Measurements from ENCODE around the gene LRGUK.
A peak's percentile ranks its signal among the peaks of the same experiment; 100 is the strongest.
"Not testable (repeated sequence)": the region's sequence is repeated elsewhere in the genome, so short reads cannot be mapped to it uniquely, and the experiment has no call there.

LRGUK gene

DNA sequence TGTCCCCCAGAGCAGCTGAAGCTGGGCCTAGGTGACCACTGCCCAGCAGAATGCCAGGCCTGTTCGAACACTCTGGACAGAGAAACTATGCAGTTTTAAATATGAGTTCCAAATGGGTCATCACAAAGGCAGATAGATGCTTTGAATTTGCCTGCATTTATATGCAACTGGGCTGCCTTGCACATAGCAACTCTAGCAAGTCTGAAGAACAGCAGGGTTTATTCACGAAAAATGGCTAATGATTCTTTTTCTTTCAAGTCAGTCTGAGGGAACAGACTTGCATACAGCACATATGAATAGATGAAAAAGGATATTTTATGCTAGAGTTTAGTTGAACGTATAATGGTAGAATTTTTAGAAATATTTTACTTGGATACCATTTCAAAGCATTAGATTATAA is 121.1 kb downstream of the LRGUK start:
- no peak for DNase-seq

DNA sequence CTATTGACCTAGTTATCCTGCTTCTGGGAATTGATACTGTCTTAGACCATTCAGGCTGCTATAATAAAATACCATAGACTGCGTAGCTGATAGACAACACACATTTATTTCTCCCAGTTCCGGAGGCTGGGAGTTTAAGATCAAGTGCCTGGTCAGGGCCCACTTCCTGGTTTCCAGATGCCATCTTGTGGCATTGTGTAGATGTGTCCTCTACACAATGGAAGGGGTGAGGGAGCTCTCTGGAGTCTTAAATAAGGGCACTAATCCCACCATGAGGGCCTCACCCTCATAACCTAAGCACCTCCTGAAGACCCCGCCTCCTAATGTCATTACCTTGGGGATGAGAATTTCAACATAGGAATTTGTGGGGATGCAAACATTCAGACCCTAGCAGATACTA is 127.2 kb downstream of the LRGUK start:
- no peak for DNase-seq

DNA sequence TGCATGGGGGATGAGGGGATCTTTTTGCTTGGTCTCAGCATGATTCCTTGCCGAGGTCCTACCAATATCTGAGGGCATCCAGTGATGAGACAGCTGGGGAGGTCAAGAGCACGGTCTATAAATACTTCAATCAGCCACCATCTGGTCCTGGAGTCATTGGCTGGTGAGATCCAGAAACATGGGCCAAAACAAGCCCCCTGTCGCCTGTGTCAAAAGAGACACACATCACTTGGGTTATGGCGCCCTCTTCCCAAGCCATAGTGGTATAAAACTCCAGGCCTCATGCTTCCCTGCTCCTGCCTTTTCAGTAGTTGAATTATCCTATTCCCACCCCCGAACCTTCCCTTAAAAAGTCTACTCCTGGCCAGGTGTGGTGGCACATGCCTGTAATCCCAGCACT is 128.7 kb downstream of the LRGUK start:
- no peak for DNase-seq

DNA sequence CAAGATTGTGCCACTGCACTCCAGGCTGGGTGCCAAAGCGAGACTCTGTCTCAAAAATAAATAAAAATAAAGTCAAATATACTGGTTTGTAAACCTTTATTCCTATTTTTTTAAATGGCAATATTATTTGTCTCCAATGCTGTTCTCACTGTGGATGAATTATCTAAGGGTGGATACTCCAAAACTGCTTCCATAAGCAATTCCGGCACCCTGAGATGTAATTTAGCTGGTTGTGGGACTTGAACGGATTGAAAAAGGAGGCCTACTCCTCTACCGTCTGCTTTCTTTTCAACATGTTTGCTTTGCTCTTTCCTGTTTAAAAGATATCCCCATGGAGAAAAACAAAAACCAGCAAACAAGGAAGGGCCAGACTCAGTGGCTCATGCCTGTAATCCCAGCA is 135.2 kb downstream of the LRGUK start:
- DNase-seq, result no peak

DNA sequence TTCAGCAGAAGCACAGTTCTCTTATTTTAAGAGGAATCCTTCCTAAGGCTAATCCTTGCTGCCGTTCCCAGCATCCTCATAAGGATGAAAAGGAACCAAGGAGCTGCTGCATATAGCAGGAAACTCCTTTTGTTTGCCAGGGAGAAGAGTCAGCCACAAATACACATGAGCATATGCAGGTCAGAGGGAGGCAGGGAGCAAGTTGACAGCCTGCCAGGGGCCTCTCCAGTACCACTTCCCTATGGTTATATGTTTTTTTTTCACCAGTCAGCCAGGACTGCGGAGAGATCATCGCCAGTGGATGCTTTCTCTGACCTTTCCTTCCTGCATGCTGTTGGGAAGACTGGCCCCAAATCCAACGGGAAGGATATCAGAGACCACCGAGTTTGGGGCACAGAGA is 149.8 kb downstream of the LRGUK start:
- no peak for DNase-seq

DNA sequence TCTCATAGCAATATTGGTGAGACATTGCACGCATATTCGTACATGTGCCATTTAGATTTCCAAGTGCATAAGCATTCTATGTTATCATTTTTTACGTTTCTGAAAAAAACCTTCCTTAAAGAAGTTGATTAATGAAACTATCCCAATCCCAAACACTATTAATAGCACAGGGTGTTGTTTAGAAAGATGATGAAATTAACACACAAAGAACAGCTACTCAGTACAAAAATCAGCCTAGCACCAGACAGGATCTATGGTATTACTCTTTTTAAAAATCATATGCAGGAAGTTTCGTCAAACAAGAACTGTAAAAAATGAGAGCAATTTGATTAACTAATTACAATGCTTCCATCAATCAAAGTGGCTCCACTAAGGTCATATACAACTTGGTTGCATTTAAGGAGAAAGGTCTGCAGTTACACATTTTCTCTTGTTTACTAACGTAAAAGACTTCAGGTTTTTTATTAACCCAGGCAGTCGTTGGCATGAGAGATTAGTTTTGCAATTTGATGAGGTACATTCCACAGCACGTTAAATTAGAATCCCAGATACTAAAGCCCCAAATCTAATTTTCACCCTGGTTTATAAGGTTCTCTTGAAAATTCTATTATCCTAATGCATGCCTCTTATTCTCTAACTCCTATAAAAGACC is 151.5 kb downstream of the LRGUK start:
- no peak for DNase-seq

DNA sequence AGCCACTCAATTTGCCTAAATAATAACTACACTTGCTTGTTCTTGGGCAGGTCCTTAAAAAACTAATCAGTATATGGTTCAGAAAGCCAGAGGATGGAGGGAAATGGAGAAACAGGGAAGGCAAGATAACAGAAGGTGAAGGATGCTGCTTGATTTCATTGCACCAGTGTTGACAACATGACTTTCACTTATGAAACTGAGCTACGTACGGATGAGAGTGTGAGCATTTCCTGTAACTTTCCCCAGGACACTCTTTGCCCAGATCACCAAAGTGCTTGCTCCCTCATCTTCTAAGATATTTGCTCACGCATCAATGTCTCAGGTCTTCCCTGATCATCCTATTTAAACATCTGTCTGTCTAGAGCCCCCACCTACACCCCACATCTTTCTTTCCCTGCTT is 152.2 kb downstream of the LRGUK start:
- DNase-seq, result no peak

DNA sequence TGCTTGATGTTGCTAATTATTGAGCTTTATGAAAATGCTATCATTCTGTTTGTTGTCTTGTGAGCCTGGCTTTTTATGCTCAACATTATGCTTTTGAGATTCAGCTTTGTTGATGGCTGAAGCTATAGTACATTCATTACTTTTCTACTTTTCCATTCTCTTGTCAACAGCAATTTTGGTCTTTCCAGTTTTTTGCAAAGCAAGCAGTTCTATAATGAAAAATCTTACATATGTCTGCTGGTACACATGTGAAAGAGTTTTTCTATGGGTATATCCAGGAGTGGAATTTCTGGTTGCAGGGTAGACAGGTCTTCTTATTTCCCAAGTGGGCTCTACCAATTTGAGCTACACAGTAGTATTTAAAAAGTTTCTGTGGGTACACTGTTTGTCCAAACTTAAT is 152.8 kb downstream of the LRGUK start:
- DNase-seq, result no peak

DNA sequence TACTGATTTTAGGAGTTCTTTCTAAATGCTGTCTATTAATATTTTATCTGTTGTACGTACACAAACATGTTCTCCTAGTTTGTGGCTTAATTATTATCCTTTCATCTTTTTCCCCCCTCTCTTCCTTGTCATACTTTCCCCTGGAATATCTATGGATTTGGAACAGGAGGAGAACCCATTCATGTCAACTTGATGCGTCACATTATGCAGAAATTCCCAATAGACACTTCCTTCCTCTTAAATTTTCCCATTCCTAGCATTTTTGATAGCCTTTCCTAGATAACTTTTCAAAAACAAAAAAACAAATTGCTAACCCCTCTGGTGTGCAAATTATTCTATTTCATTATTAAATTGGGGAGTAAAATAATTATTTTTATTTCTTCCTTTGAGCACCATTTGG is 153.4 kb downstream of the LRGUK start:
- no peak for DNase-seq

DNA sequence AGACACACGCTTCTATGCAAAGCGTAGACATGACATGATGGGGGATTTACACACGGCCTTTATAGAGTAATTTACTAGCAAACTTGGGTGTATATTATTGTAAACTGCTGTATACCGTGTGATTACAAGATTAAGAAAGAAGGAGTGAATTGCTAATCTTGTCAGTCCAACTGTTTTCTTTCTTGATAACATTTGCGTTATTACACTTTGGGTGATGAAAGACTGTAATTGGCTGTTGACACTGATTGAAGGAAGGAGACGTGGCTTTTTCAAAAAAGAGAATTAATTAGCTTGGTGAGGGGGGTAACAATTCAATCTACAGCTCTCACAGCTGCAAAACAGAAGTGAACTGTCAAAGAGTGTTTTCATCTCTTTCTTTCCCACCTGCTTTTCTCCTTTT is 156.9 kb downstream of the LRGUK start:
- no peak for DNase-seq

DNA sequence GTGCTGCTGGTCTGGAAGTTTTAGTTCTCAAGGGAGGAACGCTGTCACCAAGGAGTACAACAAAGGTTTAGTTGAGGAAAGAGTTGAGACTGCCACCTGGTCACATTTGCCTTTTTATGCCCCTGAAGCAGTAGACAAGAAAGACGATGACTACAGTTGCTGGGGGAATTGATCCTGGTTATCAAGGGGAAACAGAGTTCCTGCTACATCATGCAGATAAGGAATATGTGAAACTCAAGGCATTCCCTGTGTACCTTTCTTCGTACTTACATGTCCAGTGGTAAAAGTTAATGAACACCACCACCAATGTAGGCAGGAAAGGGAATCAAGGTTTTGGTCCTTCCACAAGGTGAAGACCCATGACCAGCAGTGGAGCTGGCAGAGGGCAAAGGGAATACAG is 157.8 kb downstream of the LRGUK start:
- DNase-seq, result no peak

DNA sequence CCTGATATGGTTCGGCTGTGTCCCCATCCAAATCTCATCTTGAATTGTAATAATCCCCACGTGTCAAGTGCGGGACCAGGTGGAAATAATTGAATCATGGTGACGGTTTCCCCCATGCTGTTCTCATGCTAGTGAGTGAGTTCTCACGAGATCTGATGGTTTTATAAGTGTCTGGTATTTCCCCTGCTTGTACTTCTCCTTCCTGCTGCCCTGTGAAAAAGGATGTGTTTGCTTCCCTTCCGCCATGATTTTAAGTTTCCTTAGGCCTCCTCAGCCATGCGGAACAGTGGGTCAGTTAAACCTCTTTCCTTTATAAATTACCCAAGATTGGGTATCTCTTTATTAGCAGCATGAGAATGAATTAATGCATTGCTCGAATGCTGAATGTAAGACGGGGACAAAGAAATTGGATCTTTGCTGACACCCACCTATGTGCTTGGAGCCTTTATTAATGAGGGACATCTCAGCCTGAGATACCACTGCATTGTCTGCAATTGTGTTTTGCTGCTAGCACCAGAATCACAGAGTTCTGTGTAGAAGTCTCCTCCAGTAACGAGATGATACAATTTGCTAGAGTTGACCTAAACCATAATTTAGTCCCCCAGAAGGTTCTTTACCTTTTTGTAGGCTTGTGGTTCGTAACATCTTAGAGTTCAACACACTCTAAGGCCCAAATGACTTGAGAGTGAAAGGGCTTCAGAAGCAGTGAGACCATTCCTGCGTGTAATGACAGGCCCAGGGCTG is 160.9 kb downstream of the LRGUK start:
- no peak for DNase-seq

DNA sequence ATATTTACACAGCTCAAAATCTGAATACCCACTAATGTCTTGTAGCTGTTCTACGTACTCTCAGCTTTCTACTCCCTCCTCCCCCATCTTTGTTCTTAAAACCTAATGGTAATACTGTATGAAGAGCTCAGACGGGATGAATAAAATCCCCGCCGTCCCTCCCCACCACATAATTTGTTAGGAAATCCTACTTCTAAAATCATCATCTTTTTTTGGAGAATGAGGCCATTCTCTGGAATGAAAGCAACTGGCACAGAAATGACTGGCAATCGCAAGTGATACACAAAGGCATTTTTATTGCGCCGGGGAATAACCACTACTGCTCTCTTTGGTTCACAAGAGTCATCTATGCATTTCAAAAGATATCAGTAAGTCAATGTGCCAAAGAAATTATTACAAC is 162.3 kb downstream of the LRGUK start:
- no peak for DNase-seq

DNA sequence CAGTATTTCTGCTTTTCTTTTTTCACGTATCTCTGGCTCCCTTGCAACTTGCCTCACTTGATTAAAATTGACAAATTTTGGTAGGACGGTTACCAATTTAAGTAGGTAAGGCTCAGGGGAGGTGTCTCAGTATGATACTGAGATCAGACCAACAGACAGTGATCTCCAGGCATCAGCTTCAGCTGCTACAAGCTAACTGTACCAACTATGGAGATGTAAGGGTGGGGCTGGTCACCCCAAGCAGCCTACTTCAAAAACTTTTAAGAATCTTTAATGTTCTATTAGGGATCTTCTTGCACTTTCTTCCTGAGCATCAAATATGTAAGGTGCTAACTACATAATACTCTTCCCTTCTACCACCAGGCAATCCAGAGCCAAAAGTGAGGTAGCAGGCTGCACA is 162.7 kb downstream of the LRGUK start:
- no peak for DNase-seq

DNA sequence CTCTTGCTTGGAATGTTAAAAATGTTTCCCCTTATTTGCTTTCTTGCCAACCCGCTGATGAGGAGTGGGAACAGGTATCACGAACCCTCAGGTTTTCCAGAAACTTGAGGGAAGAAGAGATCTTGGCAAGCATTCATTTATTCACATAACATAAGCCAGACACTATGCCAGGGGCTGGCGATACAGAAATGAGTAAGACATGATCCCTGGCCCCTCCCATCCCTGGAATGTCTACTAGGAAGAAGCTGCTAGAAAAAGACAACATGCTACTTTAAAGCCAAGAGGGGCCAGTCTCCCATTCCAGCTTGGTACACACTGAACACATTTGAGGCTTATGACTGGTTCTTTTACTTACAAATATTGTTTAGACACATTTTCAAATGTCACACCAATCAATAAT is 163.1 kb downstream of the LRGUK start:
- DNase-seq, result no peak

DNA sequence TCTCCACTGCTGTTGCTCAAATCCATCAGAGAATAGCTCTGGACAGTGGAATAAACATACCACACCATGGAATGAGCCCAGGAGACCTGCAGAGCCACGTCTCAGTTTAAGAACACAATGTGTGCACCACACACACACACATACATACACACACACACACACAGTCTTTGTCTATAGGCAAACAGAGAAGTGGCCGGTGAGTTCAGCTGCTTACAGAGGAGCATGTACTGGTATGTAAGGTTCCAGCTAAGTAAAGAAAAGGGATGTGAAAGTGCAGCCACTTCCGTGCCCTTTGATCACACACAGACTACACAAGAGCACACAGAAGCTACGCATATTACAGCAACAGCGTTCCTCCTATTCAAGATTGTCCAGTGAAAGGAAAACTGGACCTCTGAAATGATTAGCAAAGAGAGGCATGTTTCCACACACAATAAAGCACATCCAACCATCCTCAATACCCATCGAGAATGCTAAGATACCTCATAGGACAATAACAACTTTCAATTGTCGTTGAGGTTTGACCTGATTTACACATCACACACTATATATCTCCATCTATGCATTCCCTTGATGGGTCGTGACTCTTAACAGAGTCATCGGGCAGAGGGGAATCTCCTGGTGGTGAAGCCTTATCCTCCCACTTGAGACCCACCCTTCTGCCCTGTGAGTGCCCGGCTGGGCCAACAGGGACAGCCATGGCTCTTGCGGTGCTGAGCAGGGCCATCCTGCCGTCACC is 166.0 kb downstream of the LRGUK start:
- peak; percentile 2 for DNase-seq

DNA sequence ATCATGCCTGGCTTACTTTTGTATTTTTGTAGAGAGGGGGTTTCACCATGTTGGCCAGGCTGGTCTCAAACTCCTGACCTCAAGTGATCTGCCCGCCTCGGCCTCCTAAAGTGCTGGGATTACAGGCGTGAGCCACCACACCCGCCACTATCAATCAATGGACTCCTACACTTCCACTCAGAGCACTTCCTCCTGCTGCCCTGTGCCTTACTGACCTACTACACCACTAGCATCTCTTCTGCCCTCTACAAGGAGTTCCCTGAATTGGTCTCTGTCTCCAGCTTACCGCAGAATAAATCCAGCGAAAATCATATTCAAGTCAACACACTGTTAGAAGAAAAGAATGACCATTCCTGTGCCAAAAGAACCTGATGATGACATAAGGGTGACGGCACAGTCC is 168.8 kb downstream of the LRGUK start:
- DNase-seq, result not testable (repeated sequence)

DNA sequence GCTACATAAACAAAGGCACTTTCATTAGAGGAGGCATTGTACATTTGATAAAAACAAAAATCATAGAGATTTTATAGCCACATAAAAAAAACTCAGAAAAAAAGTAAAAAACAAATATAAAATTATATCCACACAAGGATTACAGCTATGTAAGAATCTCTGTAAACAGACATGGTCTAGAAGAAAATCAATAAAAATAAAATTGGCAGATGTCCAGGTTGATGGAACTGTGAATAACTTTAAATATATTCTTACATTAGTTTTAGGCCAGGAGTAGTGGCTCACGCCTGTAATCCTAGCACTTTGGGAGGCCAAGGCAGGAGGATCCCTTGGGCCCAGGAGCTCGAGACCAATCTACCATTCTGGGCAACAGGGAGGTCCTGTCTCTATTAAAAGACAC is 170.3 kb downstream of the LRGUK start:
- DNase-seq, result no peak

DNA sequence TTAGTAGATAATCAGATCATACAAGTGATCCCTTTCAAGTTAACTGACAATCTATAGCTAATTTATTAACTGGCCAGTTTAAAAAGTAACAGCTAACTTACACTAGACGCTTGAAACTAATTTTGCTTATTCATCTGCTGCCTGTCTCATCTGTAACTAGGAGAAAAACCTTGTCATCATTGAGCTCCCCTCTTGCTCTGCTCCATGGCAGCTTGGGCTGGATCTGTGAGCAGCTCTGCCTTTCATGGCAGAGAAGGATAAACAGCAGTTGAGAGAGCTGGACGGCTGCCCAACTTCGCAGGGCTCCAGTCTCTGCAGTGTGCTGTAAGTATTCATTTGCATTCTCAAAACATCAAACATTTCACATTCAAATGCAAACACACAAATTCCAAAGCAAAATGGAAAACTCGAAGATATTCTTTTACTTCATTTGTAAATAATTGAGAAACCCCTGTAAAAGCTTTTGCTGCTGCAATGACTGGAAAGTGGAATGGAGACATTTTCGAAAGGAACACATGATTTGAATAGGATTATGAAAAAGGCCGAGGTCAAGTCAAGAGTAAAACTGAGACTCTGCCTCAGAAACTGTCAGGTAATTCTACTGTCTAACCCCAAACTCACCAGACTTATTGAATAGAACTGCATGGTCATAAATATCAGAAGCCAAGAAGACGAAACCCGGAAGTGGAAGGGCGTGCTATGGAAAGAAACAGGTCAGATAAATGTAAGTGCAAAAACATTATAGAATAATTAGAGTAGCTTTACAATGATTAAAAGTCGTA is 172.0 kb downstream of the LRGUK start:
- DNase-seq, result no peak

DNA sequence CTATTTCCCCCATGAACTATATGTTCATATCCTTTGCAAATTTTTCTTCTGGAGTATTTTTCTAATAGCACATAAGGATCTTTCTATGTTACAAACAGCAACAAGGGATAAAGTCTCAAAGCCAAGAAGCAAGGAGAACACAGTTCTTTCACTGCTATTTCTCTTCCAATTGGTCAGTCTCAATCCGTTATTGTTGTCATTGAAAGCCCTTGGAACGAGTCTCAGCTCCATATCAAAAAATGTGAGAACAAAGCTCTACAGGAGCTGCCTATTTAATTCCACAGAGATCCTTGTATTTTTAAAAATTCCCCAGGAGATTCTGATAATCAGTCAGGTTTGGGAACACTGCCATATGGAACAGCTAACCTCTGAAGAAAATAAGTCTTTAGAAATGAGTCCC is 173.8 kb downstream of the LRGUK start:
- DNase-seq, result no peak

DNA sequence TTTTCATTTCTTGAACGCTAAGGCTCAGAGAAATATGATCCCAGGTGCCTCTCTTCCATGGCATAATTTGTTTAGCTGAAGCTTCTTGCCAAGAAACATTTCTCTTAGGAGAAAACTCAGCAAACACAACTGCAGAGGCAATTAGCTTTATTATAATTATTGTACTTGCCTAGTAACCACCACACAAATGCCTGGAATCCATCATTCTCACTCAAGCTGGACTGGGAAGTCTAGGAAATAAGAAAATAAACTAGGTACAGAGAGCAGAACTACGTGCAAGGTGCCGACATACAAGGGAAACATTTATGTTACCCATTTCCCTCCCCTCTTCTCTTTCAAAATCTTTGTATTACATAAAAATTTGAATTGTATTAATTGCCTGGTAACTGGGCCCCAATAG is 174.5 kb downstream of the LRGUK start:
- no peak for DNase-seq

DNA sequence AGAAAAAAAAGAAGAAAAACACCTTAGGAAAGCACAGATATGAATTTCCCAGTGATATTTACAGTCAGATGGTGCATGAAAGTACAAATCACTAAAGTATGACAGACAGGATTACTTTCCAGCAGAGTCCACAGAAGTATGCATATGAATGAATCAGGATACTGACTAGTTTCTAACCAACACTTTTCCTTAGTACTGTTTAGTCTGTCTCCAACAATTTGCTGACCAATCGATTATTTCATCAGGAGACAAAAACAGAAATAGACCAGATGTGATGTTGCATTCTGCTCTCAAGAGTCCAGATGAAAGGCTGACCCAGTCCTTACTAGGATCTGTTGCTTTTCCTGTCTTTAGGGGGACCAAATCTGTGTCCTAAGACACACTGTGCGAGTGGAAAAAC is 175.0 kb downstream of the LRGUK start:
- DNase-seq, result no peak

DNA sequence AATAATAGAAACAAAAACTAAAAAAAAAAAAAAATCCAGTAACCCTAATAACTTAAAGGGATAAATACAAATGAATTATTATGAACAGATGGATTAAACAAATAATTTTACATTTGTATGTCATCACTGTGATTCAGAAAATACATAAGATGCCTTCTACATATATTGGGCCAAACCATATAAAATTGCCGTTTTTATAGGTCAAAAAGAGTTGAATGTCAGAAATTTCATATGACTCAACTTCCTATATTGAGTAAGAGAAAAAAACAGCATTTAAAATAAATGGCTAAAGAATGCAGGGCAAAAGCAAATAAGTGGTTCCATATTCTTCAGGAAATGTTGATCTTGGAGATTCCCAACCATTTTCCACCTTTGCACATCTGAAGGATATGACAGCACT is 180.2 kb downstream of the LRGUK start:
- no peak for DNase-seq

DNA sequence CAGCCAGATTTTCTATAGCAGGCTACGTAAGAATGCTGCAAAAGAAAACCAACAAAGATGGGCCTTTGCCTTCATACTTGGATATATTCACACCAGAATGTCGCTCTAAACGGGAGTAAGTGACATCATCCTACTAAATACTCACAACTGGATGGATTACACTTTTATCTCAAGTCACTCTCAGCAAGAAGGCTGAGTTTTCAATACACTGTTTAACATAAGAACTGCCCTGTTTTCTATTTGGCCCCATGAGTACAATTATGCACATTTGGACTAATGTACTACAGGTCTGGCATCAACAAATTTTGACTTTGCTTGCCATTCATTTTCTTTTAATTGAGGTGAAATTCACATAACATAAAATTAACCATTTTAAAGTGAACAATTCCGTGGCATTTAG is 181.4 kb downstream of the LRGUK start:
- DNase-seq, result no peak

All from CD4-positive, alpha-beta T cell treated with Interleukin-12 subunit alpha and Interleukin-12 subunit beta, for 1 hour (primary cell).